Coronary artery (tissue), 2 donors: ENCODE results near the gene DUSP19.

Experiments used
- DNase-seq: peaks from one replicate; pipeline ENCODE4 v3.0.0-alpha.2; 2017; ENCODE audit warnings: low spot score
- H3K27ac ChIP-seq, 2 donors: fragments of 200-600 bp; sonication (generic); one replicate each; pipeline ENCODE4 v1.5.1; 2016 to 2019
- H3K4me3 ChIP-seq: fragments of 200-600 bp; sonication (generic); 2 replicates; pipeline ENCODE4 v1.5.1; 2016; ENCODE audit warnings: mild to moderate bottlenecking, moderate library complexity
- TF ChIP-seq, protein P1 (sequence below): fragments of 200-600 bp; sonication (generic); IDR thresholded peaks from one replicate; pipeline ENCODE4 v1.5.1; 2019; ENCODE audit warnings: antibody characterized with exemption

Gene DUSP19

DNA sequence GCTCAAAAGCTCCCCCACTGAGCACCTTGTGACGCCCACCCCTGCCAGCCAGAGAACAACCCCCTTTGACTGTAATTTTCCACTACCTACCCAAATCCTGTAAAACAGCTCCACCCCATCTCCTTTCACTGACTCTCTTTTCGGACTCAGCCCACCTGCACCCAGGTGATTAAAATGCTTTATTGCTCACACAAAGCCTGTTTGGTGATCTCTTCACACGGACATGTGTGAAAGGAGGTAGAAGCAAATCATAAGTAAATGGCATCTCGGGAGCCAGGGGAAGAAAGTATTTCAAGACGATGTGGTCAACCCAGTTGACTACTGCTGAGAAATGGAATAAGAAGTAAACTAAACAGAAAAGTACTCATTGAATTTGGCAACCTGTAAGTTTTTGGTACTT, 29.1 kb upstream of the DUSP19 start:
- TF ChIP-seq, protein P1, sequence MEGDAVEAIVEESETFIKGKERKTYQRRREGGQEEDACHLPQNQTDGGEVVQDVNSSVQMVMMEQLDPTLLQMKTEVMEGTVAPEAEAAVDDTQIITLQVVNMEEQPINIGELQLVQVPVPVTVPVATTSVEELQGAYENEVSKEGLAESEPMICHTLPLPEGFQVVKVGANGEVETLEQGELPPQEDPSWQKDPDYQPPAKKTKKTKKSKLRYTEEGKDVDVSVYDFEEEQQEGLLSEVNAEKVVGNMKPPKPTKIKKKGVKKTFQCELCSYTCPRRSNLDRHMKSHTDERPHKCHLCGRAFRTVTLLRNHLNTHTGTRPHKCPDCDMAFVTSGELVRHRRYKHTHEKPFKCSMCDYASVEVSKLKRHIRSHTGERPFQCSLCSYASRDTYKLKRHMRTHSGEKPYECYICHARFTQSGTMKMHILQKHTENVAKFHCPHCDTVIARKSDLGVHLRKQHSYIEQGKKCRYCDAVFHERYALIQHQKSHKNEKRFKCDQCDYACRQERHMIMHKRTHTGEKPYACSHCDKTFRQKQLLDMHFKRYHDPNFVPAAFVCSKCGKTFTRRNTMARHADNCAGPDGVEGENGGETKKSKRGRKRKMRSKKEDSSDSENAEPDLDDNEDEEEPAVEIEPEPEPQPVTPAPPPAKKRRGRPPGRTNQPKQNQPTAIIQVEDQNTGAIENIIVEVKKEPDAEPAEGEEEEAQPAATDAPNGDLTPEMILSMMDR, result no peak
- Histone ChIP-seq H3K4me3 (no peak overlapping the region), H3K27ac (no peak overlapping the region)
- no peak for DNase-seq

DNA sequence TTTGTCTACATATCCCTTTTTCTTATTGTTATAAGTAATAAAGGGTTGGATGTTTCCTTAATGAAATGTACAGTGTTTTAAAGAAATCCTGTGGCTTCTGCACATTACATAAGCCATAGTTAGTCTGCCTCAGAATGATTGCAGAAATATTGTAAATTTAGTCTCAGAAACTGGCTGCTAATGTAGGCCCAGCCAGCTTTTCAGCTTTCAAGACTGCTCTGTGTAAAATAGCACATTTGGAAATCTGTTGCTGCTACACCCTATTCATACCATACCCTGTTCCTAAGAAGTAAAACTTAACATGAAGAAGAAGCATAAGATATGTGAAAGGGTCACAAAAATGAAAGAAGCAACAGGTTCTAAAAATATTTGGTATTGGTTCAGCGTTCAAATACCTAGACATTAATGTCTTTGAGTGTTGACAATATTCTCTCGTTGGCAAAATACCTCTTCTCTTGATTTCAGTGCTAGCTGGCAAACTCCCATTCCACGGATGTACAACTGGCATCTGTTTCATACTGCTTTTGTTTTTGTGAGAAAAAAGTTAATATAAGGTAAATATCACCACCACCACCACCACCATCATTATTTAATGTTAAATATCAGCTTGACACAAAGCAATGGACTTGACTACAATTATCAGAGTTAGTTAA, 21.1 kb upstream of the DUSP19 start:
- Histone ChIP-seq H3K4me3 (no peak overlapping the region), H3K27ac (no peak overlapping the region)
- TF ChIP-seq, protein P1, result no peak
- DNase-seq, result no peak

DNA sequence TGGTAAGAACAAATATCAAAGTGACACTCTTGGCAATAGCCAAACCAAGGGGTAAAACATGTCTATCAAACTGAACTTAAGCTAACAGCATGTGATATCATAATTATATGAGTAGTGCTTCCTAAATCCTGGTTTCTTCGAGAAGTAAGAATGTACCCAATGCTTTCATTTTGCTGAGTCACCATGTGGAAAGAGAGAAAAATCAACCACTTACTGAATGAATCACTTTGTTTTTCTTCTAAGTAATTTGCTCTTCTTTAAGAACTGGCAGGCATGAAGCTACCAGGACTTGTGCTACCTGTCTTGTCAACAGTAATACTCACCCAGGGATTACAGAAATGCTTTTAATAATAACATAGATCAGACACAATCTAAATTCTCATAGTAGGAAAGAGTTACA, 19.0 kb upstream of the DUSP19 start:
- no peak for DNase-seq
- TF ChIP-seq, protein P1, result no peak
- Histone ChIP-seq H3K27ac (no peak overlapping the region), H3K4me3 (no peak overlapping the region)

DNA sequence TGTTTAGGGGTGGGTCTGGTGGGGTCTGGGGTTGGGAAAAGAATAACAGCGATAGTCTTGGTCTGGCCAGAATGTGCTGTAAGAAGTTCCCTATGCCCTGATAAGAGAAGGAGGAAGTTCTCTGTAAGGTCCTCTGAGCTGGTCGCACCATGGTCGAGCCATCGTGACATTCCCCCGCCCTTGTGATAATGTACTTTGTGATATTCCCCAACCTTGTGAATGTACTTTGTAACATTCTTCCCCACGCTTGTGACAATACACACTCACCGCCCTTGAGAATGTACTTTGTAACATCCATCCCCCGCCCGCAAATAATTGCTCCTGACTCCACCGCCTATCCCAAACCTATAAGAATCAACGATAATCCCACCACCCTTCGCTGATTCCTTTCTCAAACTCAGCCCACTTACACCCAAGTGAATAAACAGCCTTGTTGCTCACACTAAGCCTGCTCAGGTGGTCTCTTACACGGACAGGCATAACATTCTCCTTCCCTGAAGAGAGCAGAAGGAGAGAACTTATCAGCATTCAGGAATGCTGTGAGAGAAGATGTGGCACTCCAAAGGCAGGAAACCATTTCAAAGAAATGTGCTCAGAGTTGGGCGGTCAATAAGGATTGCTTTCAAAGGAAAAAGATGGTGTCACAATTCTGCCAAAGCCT, 17.8 kb upstream of the DUSP19 start:
- TF ChIP-seq, protein P1, result no peak
- DNase-seq, result no peak
- Histone ChIP-seq H3K27ac (no peak overlapping the region), H3K4me3 (no peak overlapping the region)

DNA sequence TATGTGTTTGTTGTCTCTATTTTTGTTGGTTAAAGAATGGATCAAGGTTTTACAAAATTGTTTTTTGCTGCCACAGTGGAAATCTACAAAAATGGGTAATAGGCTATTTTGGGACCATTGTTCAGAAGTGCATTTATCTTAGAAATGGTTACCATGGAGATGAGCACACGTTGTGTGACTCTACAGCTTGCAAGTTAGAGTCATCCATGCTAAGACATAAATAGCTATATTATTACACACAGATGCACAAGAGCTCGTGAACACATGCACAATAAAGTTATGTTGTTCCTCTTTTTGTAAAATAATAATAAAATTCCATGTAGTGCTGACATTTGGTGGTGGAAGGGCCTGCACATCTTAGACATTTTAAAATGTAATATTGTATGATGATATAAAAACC, 15.5 kb upstream of the DUSP19 start:
- H3K4me3 ChIP-seq, result no peak overlapping the region
- no peak for DNase-seq
- H3K27ac ChIP-seq, result no peak overlapping the region

DNA sequence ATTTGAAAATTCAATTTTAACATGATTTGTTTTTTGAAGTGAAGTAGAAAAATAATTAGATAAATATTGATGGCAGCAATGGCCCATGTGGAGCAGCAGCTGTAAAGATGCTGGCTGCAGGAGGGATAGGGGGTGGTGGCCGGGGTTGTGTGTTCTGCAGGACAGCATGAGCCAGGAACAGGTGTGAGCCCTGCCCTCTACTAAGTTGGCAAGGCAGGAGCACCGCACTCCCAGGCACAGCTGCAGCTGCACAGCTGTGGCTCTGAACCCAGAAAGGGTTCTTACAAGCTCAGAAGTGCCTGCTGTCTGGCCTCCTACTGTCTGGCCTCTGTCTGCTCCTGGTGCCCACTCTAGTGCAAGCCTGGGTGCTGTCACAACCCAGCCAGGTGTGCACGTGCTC, 10.0 kb upstream of the DUSP19 start:
- DNase-seq, result no peak
- TF ChIP-seq, protein P1, result no peak
- no peak overlapping the region for H3K4me3 ChIP-seq
- H3K27ac ChIP-seq, result no peak overlapping the region

More for the DNA sequence above, 15.5 kb upstream of the DUSP19 start:
- TF ChIP-seq, protein P1, result no peak

DNA sequence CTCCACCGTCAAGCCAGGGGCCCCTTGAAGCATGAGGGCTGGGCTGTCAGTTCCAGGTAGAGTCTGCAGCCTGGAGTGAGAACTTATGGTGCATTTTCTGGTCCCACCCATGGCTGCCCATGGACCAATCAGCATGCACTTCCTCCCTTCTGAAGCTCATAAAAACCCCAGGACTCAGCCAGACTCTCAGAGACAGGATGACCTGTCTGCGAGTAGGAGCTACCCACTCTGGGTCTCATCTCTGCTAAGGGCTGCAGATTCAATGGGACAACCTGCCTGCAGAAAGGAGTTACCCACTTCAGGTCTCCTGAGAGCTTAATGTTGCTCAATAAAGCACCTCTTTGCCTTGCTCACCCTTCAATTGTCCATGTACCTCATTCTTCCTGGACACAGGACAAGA, 9.4 kb upstream of the DUSP19 start:
- no peak overlapping the region for H3K4me3 ChIP-seq
- H3K27ac ChIP-seq, result no peak overlapping the region
- TF ChIP-seq, protein P1, result no peak
- DNase-seq, result no peak
